Prostate gland (tissue), 2 donors: ENCODE measurements around the gene CCL23.

Source experiments
- POLR2A ChIP-seq: fragments of 450-650 bp; IDR thresholded peaks from one replicate; pipeline ENCODE4 v1.6.1; 2016; ENCODE audit warnings: antibody characterized with exemption, mild to moderate bottlenecking
- POLR2AphosphoS5 ChIP-seq: sonication (generic); formaldehyde crosslinking; IDR thresholded peaks from one replicate; pipeline ENCODE4 v1.6.1; 2017; ENCODE audit warnings: antibody characterized with exemption
- TF ChIP-seq, protein P1 (sequence below), 4 experiments: fragments of 200-600 bp in 2 of 4; fragments of 450-650 bp in 2 of 4; sonication (generic) in 2 of 4; IDR thresholded peaks; 1 replicate in 3 of 4; 2 replicates in 1 of 4; pipeline ENCODE4 v1.5.1; 2016 to 2019; ENCODE audit warnings: antibody characterized with exemption in 4 of 4, mild to moderate bottlenecking in 2 of 4, moderate library complexity in 2 of 4

DNA sequence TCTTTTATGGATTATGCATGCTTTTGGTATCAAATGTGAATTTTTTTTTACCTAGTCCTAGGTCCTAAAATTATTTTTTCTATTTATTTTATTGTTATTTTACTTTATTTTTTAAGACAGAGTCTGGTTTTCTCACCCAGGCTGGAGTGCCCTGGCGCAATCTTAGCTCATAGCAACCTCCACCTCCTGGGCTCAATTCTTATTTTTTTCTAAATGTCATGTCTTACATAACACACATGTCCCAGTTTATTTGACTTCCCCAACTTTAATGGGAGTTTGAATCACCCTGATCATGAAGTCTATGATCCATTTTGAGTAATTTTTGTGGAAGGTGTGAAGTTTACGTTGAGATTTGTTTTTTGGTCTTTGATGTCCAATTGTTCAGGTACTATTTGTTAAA lies 43.0 kb upstream of the CCL23 start:
- TF ChIP-seq POLR2A (no peak), POLR2AphosphoS5 (no peak)
- TF ChIP-seq, protein P1, sequence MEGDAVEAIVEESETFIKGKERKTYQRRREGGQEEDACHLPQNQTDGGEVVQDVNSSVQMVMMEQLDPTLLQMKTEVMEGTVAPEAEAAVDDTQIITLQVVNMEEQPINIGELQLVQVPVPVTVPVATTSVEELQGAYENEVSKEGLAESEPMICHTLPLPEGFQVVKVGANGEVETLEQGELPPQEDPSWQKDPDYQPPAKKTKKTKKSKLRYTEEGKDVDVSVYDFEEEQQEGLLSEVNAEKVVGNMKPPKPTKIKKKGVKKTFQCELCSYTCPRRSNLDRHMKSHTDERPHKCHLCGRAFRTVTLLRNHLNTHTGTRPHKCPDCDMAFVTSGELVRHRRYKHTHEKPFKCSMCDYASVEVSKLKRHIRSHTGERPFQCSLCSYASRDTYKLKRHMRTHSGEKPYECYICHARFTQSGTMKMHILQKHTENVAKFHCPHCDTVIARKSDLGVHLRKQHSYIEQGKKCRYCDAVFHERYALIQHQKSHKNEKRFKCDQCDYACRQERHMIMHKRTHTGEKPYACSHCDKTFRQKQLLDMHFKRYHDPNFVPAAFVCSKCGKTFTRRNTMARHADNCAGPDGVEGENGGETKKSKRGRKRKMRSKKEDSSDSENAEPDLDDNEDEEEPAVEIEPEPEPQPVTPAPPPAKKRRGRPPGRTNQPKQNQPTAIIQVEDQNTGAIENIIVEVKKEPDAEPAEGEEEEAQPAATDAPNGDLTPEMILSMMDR (IDR thresholded peaks at IDR 0.05) = no peak
